MM.1S (cell line): ENCODE results near the gene ELL.

Experiments used
- DNase-seq: peaks from one replicate; pipeline ENCODE4 v3.0.0-alpha.2; 2015
- H2AFZ ChIP-seq: fragments of 300-600 bp; sonication (generic); 2 replicates; pipeline ENCODE4 v1.6.0; 2016; ENCODE audit warnings: antibody characterized with exemption, low read length
- H3F3A ChIP-seq: fragments of 300-600 bp; sonication (generic); 2 replicates; pipeline ENCODE4 v1.6.1; 2016; ENCODE audit warnings: mild to moderate bottlenecking, antibody characterized with exemption, low read length, moderate library complexity, mixed read lengths; ENCODE audit not compliant: insufficient read depth
- H3K27ac ChIP-seq: fragments of 300-600 bp; sonication (generic); 2 replicates; pipeline ENCODE4 v1.5.1; 2016; ENCODE audit warnings: mild to moderate bottlenecking, low read length
- H3K27me3 ChIP-seq: fragments of 300-600 bp; sonication (generic); replicated peaks from 2 replicates; pipeline ENCODE4 v1.6.0; 2016; ENCODE audit warnings: low read length; ENCODE audit not compliant: insufficient read depth
- H3K36me3 ChIP-seq: fragments of 300-600 bp; sonication (generic); replicated peaks from 2 replicates; pipeline ENCODE4 v1.6.1; 2016; ENCODE audit warnings: mild to moderate bottlenecking, low read length, mixed read lengths; ENCODE audit not compliant: insufficient read depth
- H3K4me1 ChIP-seq: fragments of 300-600 bp; sonication (generic); 2 replicates; pipeline ENCODE4 v1.6.1; 2016; ENCODE audit warnings: low read length, mixed read lengths
- H3K4me2 ChIP-seq: fragments of 300-600 bp; sonication (generic); 2 replicates; pipeline ENCODE4 v1.6.0; 2016; ENCODE audit warnings: low read depth, low read length
- H3K4me3 ChIP-seq: fragments of 300-600 bp; sonication (generic); 2 replicates; pipeline ENCODE4 v1.5.1; 2016; ENCODE audit warnings: low read length, mixed read lengths
- H3K79me2 ChIP-seq: fragments of 300-600 bp; sonication (generic); 2 replicates; pipeline ENCODE4 v1.6.1; 2016; ENCODE audit warnings: mixed run types, low read length, mixed read lengths
- H3K9ac ChIP-seq: fragments of 300-600 bp; sonication (generic); 2 replicates; pipeline ENCODE4 v1.6.1; 2016; ENCODE audit warnings: low read length, mixed read lengths
- H3K9me2 ChIP-seq: fragments of 300-600 bp; sonication (generic); replicated peaks from 2 replicates; pipeline ENCODE4 v1.6.1; 2016; ENCODE audit warnings: mild to moderate bottlenecking, low read length, mixed read lengths; ENCODE audit not compliant: insufficient read depth
- H3K9me3 ChIP-seq: fragments of 300-600 bp; sonication (generic); replicated peaks from 2 replicates; pipeline ENCODE4 v1.6.1; 2016; ENCODE audit warnings: mild to moderate bottlenecking, low read length, mixed read lengths; ENCODE audit not compliant: insufficient read depth
- H4K20me1 ChIP-seq: fragments of 300-600 bp; sonication (generic); 2 replicates; pipeline ENCODE4 v1.6.1; 2016; ENCODE audit warnings: mild to moderate bottlenecking, low read length, moderate library complexity, mixed read lengths; ENCODE audit not compliant: insufficient read depth
- EZH2 ChIP-seq: fragments of 300-600 bp; sonication (generic); optimal IDR thresholded peaks from 2 replicates; pipeline ENCODE3; 2017; ENCODE audit warnings: low read depth, mild to moderate bottlenecking, antibody characterized with exemption, low read length, mixed read lengths
- EZH2phosphoT487 ChIP-seq: fragments of 300-600 bp; sonication (generic); IDR thresholded peaks from 2 replicates; pipeline ENCODE4 v1.6.1; 2018; ENCODE audit warnings: antibody characterized with exemption, low read length
- TF ChIP-seq, protein P1 (sequence below): fragments of 300-600 bp; sonication (generic); IDR thresholded peaks from 2 replicates; pipeline ENCODE4 v1.5.1; 2016; ENCODE audit warnings: antibody characterized with exemption, low read length, mixed read lengths

ELL gene

DNA sequence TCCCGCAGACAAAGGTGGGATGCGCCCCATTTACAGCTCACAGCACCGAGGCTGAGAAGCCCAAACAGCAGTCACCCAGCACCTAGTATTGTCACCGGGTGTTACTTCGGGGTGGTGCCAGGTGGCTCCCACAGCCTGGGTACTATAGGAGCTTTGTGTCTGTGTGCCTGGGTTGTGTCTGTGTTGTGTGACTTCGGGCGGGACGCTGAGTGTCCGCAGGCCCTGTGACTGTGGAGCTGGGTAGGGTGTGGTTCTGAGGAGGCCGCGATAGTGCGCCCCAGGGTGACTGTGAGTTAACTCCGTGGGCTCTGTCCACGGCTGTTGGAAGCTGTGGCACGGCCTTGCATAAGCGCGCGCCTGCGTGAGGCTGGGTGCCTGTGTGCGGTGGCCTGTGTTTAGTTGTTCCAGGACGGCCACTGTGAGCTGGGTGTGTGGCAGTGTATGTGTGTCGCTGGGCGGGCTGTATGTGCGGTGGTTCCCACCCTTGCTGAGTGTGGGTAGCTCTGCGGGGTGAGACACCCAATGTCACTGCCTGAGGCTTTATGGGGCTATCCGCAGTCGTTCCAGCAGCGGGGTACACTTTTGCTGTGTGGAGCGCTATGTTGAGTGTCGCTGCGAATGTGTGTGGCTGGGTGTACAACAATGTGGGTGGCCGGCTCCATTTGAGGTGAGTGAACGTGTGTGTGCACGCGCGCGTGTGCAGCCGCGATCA is 103.2 kb downstream of the ELL start:
- Histone ChIP-seq H3K4me1 (peaks cover 6% of the 10 kb centered on the region), H3K27ac (no peak overlapping the region), H4K20me1 (no peaks in the 10 kb centered on the region), H3K9ac (no peak overlapping the region), H3K4me2 (peak overlapping the region; percentile 78), H3K9me3 (no peaks in the 10 kb centered on the region), H3K4me3 (peak overlapping the region; percentile 54), H3K27me3 (peaks cover 51% of the 10 kb centered on the region), H3K36me3 (no peaks in the 10 kb centered on the region), H3K9me2 (no peaks in the 10 kb centered on the region), H2AFZ (0 out of 2 replicates have a peak overlapping the region, but pooled peaks have one; percentile 7), H3K79me2 (no peaks in the 10 kb centered on the region), H3F3A (peaks cover 10% of the 10 kb centered on the region)
- no peak for DNase-seq
- TF ChIP-seq EZH2phosphoT487 (no peak), EZH2 (no peak)
- TF ChIP-seq, protein P1, sequence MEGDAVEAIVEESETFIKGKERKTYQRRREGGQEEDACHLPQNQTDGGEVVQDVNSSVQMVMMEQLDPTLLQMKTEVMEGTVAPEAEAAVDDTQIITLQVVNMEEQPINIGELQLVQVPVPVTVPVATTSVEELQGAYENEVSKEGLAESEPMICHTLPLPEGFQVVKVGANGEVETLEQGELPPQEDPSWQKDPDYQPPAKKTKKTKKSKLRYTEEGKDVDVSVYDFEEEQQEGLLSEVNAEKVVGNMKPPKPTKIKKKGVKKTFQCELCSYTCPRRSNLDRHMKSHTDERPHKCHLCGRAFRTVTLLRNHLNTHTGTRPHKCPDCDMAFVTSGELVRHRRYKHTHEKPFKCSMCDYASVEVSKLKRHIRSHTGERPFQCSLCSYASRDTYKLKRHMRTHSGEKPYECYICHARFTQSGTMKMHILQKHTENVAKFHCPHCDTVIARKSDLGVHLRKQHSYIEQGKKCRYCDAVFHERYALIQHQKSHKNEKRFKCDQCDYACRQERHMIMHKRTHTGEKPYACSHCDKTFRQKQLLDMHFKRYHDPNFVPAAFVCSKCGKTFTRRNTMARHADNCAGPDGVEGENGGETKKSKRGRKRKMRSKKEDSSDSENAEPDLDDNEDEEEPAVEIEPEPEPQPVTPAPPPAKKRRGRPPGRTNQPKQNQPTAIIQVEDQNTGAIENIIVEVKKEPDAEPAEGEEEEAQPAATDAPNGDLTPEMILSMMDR: no peak

DNA sequence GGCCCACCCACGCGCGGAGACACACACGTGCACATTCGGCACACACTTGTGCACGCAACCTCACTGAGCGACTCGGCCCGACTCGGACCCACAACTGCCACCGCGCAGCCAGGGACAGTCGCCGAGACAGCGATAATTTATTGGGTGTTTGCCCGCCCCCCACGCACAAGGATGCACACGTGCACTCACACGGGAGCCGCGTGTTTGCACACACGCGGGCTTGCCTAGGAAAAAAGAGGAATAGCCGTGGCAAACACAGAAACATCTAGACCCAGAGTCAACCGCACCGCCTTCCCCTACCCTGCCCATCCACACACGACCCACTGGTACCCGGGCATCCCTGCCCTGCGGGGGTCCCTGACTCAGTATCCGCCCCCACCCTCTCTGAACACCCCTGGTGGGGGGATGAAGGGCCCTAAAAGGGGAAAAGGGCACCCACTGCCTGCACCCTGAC is 103.8 kb downstream of the ELL start:
- Histone ChIP-seq H3K27ac (no peak overlapping the region), H2AFZ (no peak overlapping the region), H3K4me1 (peaks cover 6% of the 10 kb centered on the region)

DNA sequence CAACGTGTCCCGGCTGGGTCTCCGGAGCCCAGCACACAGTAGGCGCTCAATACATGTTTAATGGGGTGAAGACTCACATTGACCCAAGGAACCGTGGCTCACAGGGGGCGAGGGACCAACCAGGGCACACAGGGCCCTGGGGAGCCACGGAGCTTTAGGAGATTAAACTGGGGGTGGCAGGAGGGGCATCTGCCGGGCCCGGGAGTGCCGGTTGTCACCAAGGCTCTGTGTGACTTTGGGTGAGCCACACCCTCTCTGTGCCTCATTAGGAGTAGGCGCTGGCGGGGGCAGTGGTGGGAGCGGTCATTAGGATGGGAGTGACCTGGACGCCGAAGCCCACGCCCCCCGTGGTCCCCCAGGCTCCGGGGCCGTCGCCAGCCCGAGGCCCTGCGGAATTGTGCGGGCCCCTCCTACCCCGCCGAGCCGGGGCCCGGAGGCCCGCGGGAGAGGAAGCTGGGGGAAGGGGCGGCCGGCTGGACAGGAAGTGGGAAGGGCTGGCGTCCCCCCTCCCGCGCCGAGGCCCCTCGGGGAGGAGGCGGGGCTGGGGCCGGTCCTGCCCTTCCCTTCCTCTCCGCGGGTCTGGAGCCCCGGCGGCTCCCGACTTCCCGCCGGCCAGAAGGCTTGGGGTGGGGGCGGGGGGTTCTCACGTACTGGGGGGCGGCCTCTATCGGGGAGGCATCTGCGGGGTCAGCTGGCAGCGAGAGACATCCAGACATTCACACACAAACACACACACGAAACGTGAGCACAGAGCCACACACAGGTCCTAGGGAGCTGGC is 104.4 kb downstream of the ELL start:
- Histone ChIP-seq H3K4me3 (peak overlapping the region; percentile 47), H3K36me3 (no peaks in the 10 kb centered on the region), H3K27me3 (peaks cover 57% of the 10 kb centered on the region), H3K4me1 (peaks cover 6% of the 10 kb centered on the region), H3K9me2 (no peaks in the 10 kb centered on the region), H3F3A (peaks cover 10% of the 10 kb centered on the region), H3K9ac (peak overlapping the region; percentile 21; the same call in 1 of the 2 replicates), H3K4me2 (peak overlapping the region; percentile 95), H3K27ac (no peak overlapping the region), H3K9me3 (no peaks in the 10 kb centered on the region), H3K79me2 (no peaks in the 10 kb centered on the region), H4K20me1 (no peaks in the 10 kb centered on the region), H2AFZ (peak overlapping the region; percentile 67)
- TF ChIP-seq EZH2phosphoT487 (no peak), EZH2 (no peak)
- TF ChIP-seq, protein P1: no peak
- DNase-seq: no peak

More for the DNA sequence above, 103.8 kb downstream of the ELL start:
- no peak for TF ChIP-seq EZH2
- peak; percentile 81; the same call in 1 of the 2 replicates for TF ChIP-seq EZH2phosphoT487
- Histone ChIP-seq H3K4me3 (peak overlapping the region; percentile 47; the same call in 1 of the 2 replicates), H3K4me2 (peak overlapping the region; percentile 95; the same call in 1 of the 2 replicates), H3F3A (peaks cover 10% of the 10 kb centered on the region), H3K9ac (no peak overlapping the region), H4K20me1 (no peaks in the 10 kb centered on the region), H3K9me2 (no peaks in the 10 kb centered on the region), H3K27me3 (peaks cover 51% of the 10 kb centered on the region), H3K9me3 (no peaks in the 10 kb centered on the region), H3K36me3 (no peaks in the 10 kb centered on the region), H3K79me2 (no peaks in the 10 kb centered on the region)
- no peak for DNase-seq
